Measurements from ENCODE around the gene NINJ1. TPM values are rescaled to one million over a fixed set of nuclear protein-coding genes. Genes with fewer than 3 reads are reported as not detected.

Gene NINJ1
- total RNA-seq, 1 experiment from 2014 or later = 26.7 TPM

DNA sequence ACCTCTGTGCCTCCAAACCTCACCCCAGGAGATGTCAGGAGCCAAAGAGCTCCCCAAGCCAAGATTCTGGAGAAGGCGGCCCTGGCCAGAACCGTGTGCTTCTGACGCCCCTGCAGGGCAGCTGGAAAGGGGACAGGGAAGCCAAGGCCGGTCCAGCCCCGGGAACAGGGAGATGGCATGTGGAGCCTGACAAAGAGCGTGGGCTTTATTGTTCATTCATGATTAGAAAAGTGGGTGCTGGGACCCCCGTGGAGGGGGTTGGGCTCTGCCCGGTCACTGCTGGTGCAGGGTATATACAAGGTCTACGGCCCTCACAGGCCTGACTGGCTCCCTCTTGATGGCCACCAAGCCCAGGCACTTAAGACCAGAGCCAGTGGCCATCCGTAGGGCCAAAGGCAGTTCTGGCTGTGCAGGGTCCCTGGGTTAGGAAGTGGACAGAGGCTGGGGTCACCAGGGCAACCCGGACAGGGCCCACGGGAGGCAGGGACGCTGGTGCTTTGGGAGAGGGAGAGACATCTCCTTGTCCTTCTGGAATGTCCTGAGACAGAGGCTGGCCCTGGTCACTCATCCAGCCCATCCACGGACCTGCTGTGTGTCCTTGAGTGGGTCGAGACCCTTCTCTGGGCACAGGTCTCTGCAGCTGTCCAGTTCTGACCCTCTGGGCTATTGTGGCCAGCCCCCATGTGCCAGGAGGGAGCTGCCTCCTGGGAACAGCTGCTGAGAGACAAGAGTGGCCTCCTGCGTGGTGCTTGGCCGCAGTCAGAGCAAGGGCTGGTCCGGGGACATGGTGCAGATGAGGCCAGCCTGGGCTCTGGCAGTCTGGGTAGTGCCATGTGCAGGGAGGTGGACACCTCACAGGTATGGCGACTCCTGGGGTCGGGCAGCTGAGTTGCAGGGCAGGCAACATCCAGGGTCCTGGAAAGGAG is 12.5 kb downstream of the NINJ1 start:
- DNase-seq (ENCODE audit: low read depth, low spot score) (no peak), ATAC-seq (no peak)
- BruUV-seq (replicated peaks) = no TSS peak
- no peak overlapping the region for H3K27ac ChIP-seq (ENCODE audit: low read length)
- intact Hi-C loops (cut with micrococcal nuclease; ENCODE audit: unreplicated experiment) = no loop called here
- TF ChIP-seq, protein P1, sequence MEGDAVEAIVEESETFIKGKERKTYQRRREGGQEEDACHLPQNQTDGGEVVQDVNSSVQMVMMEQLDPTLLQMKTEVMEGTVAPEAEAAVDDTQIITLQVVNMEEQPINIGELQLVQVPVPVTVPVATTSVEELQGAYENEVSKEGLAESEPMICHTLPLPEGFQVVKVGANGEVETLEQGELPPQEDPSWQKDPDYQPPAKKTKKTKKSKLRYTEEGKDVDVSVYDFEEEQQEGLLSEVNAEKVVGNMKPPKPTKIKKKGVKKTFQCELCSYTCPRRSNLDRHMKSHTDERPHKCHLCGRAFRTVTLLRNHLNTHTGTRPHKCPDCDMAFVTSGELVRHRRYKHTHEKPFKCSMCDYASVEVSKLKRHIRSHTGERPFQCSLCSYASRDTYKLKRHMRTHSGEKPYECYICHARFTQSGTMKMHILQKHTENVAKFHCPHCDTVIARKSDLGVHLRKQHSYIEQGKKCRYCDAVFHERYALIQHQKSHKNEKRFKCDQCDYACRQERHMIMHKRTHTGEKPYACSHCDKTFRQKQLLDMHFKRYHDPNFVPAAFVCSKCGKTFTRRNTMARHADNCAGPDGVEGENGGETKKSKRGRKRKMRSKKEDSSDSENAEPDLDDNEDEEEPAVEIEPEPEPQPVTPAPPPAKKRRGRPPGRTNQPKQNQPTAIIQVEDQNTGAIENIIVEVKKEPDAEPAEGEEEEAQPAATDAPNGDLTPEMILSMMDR (IDR thresholded peaks at IDR 0.05) = no peak
- TF ChIP-seq TCF7L2 (IDR thresholded peaks at IDR 0.05; ENCODE audit: low read depth, low read length) (no peak), SIN3A (IDR thresholded peaks at IDR 0.05; ENCODE audit: borderline replicate concordance, insufficient read depth, low read depth, low read length) (no peak), POLR2AphosphoS5 (IDR thresholded peaks at IDR 0.05; ENCODE audit: low read depth, low read length) (no peak)
- TF ChIP-seq, protein P2, sequence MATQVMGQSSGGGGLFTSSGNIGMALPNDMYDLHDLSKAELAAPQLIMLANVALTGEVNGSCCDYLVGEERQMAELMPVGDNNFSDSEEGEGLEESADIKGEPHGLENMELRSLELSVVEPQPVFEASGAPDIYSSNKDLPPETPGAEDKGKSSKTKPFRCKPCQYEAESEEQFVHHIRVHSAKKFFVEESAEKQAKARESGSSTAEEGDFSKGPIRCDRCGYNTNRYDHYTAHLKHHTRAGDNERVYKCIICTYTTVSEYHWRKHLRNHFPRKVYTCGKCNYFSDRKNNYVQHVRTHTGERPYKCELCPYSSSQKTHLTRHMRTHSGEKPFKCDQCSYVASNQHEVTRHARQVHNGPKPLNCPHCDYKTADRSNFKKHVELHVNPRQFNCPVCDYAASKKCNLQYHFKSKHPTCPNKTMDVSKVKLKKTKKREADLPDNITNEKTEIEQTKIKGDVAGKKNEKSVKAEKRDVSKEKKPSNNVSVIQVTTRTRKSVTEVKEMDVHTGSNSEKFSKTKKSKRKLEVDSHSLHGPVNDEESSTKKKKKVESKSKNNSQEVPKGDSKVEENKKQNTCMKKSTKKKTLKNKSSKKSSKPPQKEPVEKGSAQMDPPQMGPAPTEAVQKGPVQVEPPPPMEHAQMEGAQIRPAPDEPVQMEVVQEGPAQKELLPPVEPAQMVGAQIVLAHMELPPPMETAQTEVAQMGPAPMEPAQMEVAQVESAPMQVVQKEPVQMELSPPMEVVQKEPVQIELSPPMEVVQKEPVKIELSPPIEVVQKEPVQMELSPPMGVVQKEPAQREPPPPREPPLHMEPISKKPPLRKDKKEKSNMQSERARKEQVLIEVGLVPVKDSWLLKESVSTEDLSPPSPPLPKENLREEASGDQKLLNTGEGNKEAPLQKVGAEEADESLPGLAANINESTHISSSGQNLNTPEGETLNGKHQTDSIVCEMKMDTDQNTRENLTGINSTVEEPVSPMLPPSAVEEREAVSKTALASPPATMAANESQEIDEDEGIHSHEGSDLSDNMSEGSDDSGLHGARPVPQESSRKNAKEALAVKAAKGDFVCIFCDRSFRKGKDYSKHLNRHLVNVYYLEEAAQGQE (IDR thresholded peaks at IDR 0.05; ENCODE audit: insufficient read depth in 1 of 2, low read depth in 2 of 2, low read length in 1 of 2) = no peak
- CTCF ChIA-PET = no interaction called here
- no peaks in the 10 kb centered on the region for H3K4me1 ChIP-seq (ENCODE audit: control insufficient read depth, insufficient read depth, low read length)
- POLR2A ChIA-PET = no interaction called here
- H3K36me3 ChIP-seq (ENCODE audit: control insufficient read depth, insufficient read depth, low read length) = no peaks in the 10 kb centered on the region
- no peak overlapping the region for H3K4me3 ChIP-seq (ENCODE audit: low read depth in 2 of 2, low read length in 2 of 2)
- no peaks in the 10 kb centered on the region for H3K27me3 ChIP-seq (ENCODE audit: control insufficient read depth, insufficient read depth, low read length)
- in situ Hi-C loops (cut with HindIII; ENCODE audit: low pct_unique_long_range_greater_than_20kb, low sequenced_read_pairs) = no loop called here
- H3K9me3 ChIP-seq (ENCODE audit: control insufficient read depth, insufficient read depth, low read depth, low read length) = no peaks in the 10 kb centered on the region

DNA sequence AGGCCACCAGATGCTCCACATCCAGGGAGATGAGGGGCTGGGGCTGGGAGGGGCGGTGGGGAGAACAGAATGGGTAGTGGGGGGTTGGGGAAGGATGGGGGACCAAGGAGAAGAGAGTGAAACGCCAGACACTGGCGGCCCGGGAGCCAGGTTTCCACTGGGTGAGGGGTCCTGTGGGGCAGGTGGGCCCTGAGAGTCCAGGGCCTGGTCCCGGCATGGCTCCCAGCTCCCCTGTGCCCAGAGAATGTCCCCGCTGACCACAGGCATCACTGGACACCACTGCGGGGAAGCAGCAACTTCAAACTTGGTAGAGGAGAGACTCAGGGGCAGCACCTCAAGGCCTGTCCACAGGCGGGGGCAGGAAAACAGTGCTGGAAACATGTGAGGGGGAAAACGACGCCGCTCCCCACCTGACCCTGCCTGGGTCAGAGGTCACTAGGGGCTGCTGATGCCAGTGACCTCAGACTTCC is 13.2 kb downstream of the NINJ1 start:
- H3K9me3 ChIP-seq (ENCODE audit: control insufficient read depth, insufficient read depth, low read depth, low read length) = no peaks in the 10 kb centered on the region
- no peaks in the 10 kb centered on the region for H3K36me3 ChIP-seq (ENCODE audit: control insufficient read depth, insufficient read depth, low read length)
- DNase-seq (ENCODE audit: low read depth, low spot score) (no peak), ATAC-seq (no peak)
- H3K4me3 ChIP-seq (ENCODE audit: low read depth in 2 of 2, low read length in 2 of 2) = no peak overlapping the region
- in situ Hi-C loops (cut with HindIII; ENCODE audit: low pct_unique_long_range_greater_than_20kb, low sequenced_read_pairs) (no loop called here), intact Hi-C loops (cut with micrococcal nuclease; ENCODE audit: unreplicated experiment) (no loop called here)
- no TSS peak for BruUV-seq (replicated peaks)
- H3K4me1 ChIP-seq (ENCODE audit: control insufficient read depth, insufficient read depth, low read length) = no peaks in the 10 kb centered on the region
- H3K27me3 ChIP-seq (ENCODE audit: control insufficient read depth, insufficient read depth, low read length) = no peaks in the 10 kb centered on the region
- CTCF ChIA-PET = no interaction called here
- TF ChIP-seq, protein P2 (IDR thresholded peaks at IDR 0.05; ENCODE audit: insufficient read depth in 1 of 2, low read depth in 2 of 2, low read length in 1 of 2) = no peak
- TF ChIP-seq, protein P1 (IDR thresholded peaks at IDR 0.05) = no peak
- TF ChIP-seq POLR2AphosphoS5 (IDR thresholded peaks at IDR 0.05; ENCODE audit: low read depth, low read length) (no peak), TCF7L2 (IDR thresholded peaks at IDR 0.05; ENCODE audit: low read depth, low read length) (no peak), SIN3A (IDR thresholded peaks at IDR 0.05; ENCODE audit: borderline replicate concordance, insufficient read depth, low read depth, low read length) (no peak)
- POLR2A ChIA-PET = no interaction called here
- H3K27ac ChIP-seq (ENCODE audit: low read length) = no peak overlapping the region
